Neuronal stem cell (in vitro differentiated cells): Measurements from ENCODE around the gene SLC10A7.

ENCODE experiments used
- DNase-seq: peaks from one replicate; pipeline ENCODE4 v3.0.0-alpha.2; 2013; ENCODE audit warnings: low spot score
- H2AFZ ChIP-seq: one replicate; pipeline ENCODE4 v1.6.1; 2013; ENCODE audit warnings: mild to moderate bottlenecking, low read length, inconsistent platforms
- H2AK5ac ChIP-seq: 2 replicates; pipeline ENCODE4 v1.6.1; 2013; ENCODE audit warnings: low read depth, mild to moderate bottlenecking, inconsistent platforms, low read length, moderate library complexity, mixed read lengths
- H2BK120ac ChIP-seq: 2 replicates; pipeline ENCODE4 v1.6.1; 2013; ENCODE audit warnings: low read depth, mild to moderate bottlenecking, inconsistent platforms, low read length, moderate library complexity, mixed read lengths
- H2BK12ac ChIP-seq: one replicate; pipeline ENCODE4 v1.6.1; 2013; ENCODE audit warnings: low read length, inconsistent platforms
- H2BK15ac ChIP-seq: 2 replicates; pipeline ENCODE4 v1.6.1; 2013; ENCODE audit warnings: mild to moderate bottlenecking, low read length, inconsistent platforms, mixed read lengths
- H2BK5ac ChIP-seq: one replicate; pipeline ENCODE4 v1.6.1; 2013; ENCODE audit warnings: inconsistent platforms, mild to moderate bottlenecking, low read length, moderate library complexity
- H3K14ac ChIP-seq: one replicate; pipeline ENCODE4 v1.6.1; 2013; ENCODE audit warnings: low read length, inconsistent platforms
- H3K18ac ChIP-seq: 2 replicates; pipeline ENCODE4 v1.6.1; 2013; ENCODE audit warnings: low read length, inconsistent platforms
- H3K23ac ChIP-seq: 2 replicates; pipeline ENCODE4 v1.6.1; 2013; ENCODE audit warnings: low read depth, mild to moderate bottlenecking, mixed read lengths, low read length, inconsistent platforms; ENCODE audit not compliant: poor library complexity
- H3K27ac ChIP-seq: replicated peaks from 3 replicates; pipeline ENCODE4 v1.5.1; 2013; ENCODE audit warnings: low read length, inconsistent platforms
- H3K27me3 ChIP-seq, 3 experiments: 2 replicates each; pipeline ENCODE4 v1.6.1; 2013; ENCODE audit warnings: low read length in 3 of 3, mild to moderate bottlenecking in 2 of 3, inconsistent platforms in 1 of 3, low read depth in 1 of 3, mixed read lengths in 1 of 3, moderate library complexity in 1 of 3; ENCODE audit not compliant: control insufficient read depth in 3 of 3, insufficient read depth in 3 of 3
- H3K36me3 ChIP-seq, 2 donors: replicated peaks in 1 of 2; 2 replicates each; pipeline ENCODE4 v1.6.1; 2013; ENCODE audit warnings: low read length in 2 of 2; ENCODE audit not compliant: control insufficient read depth in 2 of 2, insufficient read depth in 2 of 2
- H3K4ac ChIP-seq: 2 replicates; pipeline ENCODE4 v1.6.1; 2013; ENCODE audit warnings: inconsistent platforms, mild to moderate bottlenecking, low read length, moderate library complexity
- H3K4me1 ChIP-seq, 2 donors: 1 replicate in 1 of 2; 2 replicates in 1 of 2; pipeline ENCODE4 v1.6.1; 2013; ENCODE audit warnings: low read length in 2 of 2, low read depth in 1 of 2; ENCODE audit not compliant: control insufficient read depth in 2 of 2, insufficient read depth in 1 of 2
- H3K4me2 ChIP-seq: one replicate; pipeline ENCODE4 v1.6.1; 2013; ENCODE audit warnings: mild to moderate bottlenecking, low read length, inconsistent platforms; ENCODE audit not compliant: insufficient read depth, poor library complexity, severe bottlenecking
- H3K4me3 ChIP-seq, 2 donors: 2 replicates each; pipeline ENCODE4 v1.5.1; 2013; ENCODE audit warnings: low read length in 2 of 2, mild to moderate bottlenecking in 2 of 2, inconsistent platforms in 1 of 2, moderate library complexity in 1 of 2
- H3K79me1 ChIP-seq: one replicate; pipeline ENCODE4 v1.6.1; 2013; ENCODE audit warnings: low read depth, mild to moderate bottlenecking, inconsistent platforms, low read length, moderate library complexity
- H3K9ac ChIP-seq: one replicate; pipeline ENCODE4 v1.6.1; 2013; ENCODE audit warnings: mild to moderate bottlenecking, low read depth, low read length, inconsistent platforms; ENCODE audit not compliant: poor library complexity
- H3K9me3 ChIP-seq, 2 donors: replicated peaks in 1 of 2; 2 replicates each; pipeline versions ENCODE3 to v1.6.1; 2013; ENCODE audit warnings: low read length in 2 of 2, mild to moderate bottlenecking in 2 of 2, inconsistent platforms in 1 of 2, low read depth in 1 of 2, mixed read lengths in 1 of 2, moderate library complexity in 1 of 2; ENCODE audit not compliant: control insufficient read depth in 2 of 2, insufficient read depth in 1 of 2
- H4K8ac ChIP-seq: one replicate; pipeline ENCODE4 v1.6.1; 2013; ENCODE audit warnings: low read depth, mild to moderate bottlenecking, inconsistent platforms, low read length, moderate library complexity
- H4K91ac ChIP-seq: one replicate; pipeline ENCODE4 v1.6.1; 2013; ENCODE audit warnings: low read length, low read depth, mild to moderate bottlenecking, inconsistent platforms; ENCODE audit not compliant: poor library complexity
- WGBS, 2 donors: extraction: QIAGEN DNeasy Blood & Tissue Kit; methylation state at CpG; one replicate each; pipeline ENCODE4 v1.1.7; 2013; ENCODE audit warnings: missing lambda C conversion rate in 2 of 2, mixed read lengths in 1 of 2; ENCODE audit not compliant: insufficient read length in 2 of 2, insufficient replicate concordance in 1 of 2; ENCODE audit errors: extremely low coverage in 2 of 2; 5-methylcytosine and 5-hydroxymethylcytosine counted together

Gene SLC10A7

DNA sequence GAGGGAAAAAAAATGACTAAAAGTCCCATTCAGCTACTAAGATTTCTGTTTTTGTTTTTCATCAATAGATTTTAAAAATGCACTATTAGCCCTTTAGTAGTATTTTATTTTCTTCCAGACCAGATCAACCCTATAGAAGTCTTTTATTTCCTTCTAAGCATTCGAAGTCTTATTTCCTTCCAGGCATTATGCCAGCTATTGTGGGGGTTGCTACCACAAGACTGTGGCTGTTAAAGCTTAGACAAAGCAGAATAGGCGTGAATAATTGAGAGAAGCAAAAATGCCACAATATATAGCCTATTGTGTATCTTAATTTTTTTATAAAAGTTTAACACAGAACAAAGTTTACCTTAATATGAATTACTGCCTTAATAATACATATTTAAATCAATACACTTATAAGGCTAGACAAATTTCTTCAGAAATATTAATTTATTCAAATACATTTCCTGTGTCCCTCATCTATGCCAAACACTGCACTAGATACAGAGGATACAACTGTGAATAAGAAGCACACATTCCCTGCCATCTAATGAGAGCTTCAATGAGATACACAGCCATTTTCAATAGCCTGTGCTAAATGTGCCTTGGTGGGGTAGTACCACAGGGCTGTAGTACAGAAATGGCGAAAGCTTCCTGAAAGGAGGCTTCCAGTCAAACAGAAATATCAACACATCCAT lies 33.1 kb downstream of the SLC10A7 start:
- Histone ChIP-seq H3K27ac (no peak overlapping the region), H2AFZ (no peak overlapping the region), H3K4me3 (no peak overlapping the region), H3K4ac (no peak overlapping the region), H3K4me2 (no peak overlapping the region), H3K4me1 (peaks cover 2% of the 10 kb centered on the region in 2 donors), H3K18ac (no peak overlapping the region), H2BK12ac (no peak overlapping the region), H4K91ac (no peak overlapping the region), H3K14ac (no peak overlapping the region), H4K8ac (no peak overlapping the region), H3K23ac (no peak overlapping the region), H3K79me1 (no peaks in the 10 kb centered on the region), H2BK15ac (no peak overlapping the region), H2BK120ac (no peak overlapping the region), H3K36me3 (no peaks in the 10 kb centered on the region), H3K27me3 (no peaks in the 10 kb centered on the region), H3K9ac (no peak overlapping the region), H2BK5ac (no peak overlapping the region), H2AK5ac (no peak overlapping the region), H3K9me3 (peaks cover 0 to under 1% of the 10 kb centered on the region in 2 donors)
- no CpG with 5 or more reads among the region's 3 CpGs for WGBS, 2 donors
- DNase-seq: no peak

GRCh38 chr4:146486565-146486964 lies 35.2 kb downstream of the SLC10A7 start:
- Histone ChIP-seq H2BK120ac (no peak overlapping the region), H2BK5ac (no peak overlapping the region), H3K36me3 (no peaks in the 10 kb centered on the region), H3K27me3 (no peaks in the 10 kb centered on the region), H3K4ac (no peak overlapping the region), H3K4me1 (peaks cover 2% of the 10 kb centered on the region in 2 donors), H3K14ac (no peak overlapping the region), H3K4me2 (no peak overlapping the region), H3K18ac (no peak overlapping the region), H4K91ac (no peak overlapping the region), H3K9ac (no peak overlapping the region), H3K4me3 (no peak overlapping the region), H3K79me1 (no peaks in the 10 kb centered on the region), H2AK5ac (no peak overlapping the region), H2BK15ac (no peak overlapping the region), H3K27ac (no peak overlapping the region), H4K8ac (no peak overlapping the region), H2BK12ac (no peak overlapping the region), H2AFZ (no peak overlapping the region), H3K9me3 (peaks cover 0 to 8% of the 10 kb centered on the region in 2 donors), H3K23ac (no peak overlapping the region)
- WGBS, 2 donors: no CpG with 5 or more reads among the region's 1 CpG
- no peak for DNase-seq

DNA sequence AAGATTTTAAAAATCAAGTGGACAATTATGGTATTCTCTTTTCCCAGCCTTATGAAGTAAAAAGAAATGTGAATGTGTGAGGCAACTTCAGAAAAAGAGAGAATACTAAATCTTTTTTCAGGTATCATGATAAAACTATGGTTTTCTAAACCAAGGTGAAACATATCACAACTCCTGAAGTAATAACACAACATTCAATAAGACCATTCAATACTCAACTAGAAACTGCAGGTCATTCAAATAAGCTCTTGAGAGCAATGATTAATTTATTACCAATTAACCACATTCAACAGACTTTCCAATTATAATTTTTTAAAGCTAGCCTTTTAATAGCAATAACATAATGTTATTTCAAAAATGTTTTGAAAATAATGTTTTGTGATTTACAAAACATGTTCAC lies 35.8 kb downstream of the SLC10A7 start:
- Histone ChIP-seq H3K4me3 (no peak overlapping the region), H3K79me1 (no peaks in the 10 kb centered on the region), H2AFZ (no peak overlapping the region), H2BK120ac (no peak overlapping the region), H3K9ac (no peak overlapping the region), H4K91ac (no peak overlapping the region), H3K36me3 (no peaks in the 10 kb centered on the region), H3K27ac (no peak overlapping the region), H3K4me1 (peaks cover 2% of the 10 kb centered on the region in 2 donors), H2BK12ac (no peak overlapping the region), H2BK5ac (no peak overlapping the region), H2BK15ac (no peak overlapping the region), H3K4ac (no peak overlapping the region), H3K23ac (no peak overlapping the region), H3K4me2 (no peak overlapping the region), H3K27me3 (no peaks in the 10 kb centered on the region), H3K18ac (no peak overlapping the region), H3K9me3 (peaks cover 0 to 8% of the 10 kb centered on the region in 2 donors), H2AK5ac (no peak overlapping the region), H3K14ac (no peak overlapping the region), H4K8ac (no peak overlapping the region)
- no peak for DNase-seq

DNA sequence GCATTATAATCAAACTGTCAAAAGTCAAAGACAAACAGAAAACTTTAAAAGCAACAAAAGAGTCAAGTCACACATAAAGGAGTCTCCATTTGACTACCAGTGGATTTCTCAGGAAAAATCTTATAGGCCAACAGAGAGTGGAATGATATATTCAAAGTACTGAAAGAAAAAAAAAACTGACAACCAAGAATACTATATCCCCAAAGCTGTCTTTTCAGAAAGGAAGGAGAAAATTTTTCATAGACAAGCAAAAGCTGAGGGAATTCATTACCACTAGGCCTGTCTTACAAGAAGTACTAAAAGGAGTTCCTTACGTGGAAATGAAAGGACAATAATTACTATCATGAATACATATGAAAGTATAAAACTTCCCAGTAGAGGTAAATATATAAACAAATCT lies 39.0 kb downstream of the SLC10A7 start:
- H3K4me1 ChIP-seq: no peaks in the 10 kb centered on the region
- no peak overlapping the region for H2AFZ ChIP-seq
- H3K27ac ChIP-seq: no peak overlapping the region
- no peaks in the 10 kb centered on the region for H3K79me1 ChIP-seq
- H2BK12ac ChIP-seq: no peak overlapping the region
- no peak overlapping the region for H3K9ac ChIP-seq
- H3K4ac ChIP-seq: no peak overlapping the region
- no peak overlapping the region for H4K91ac ChIP-seq
- peaks cover 0 to 8% of the 10 kb centered on the region in 2 donors for H3K9me3 ChIP-seq
- H2BK120ac ChIP-seq: no peak overlapping the region
- H2BK5ac ChIP-seq: no peak overlapping the region
- no peak overlapping the region for H2AK5ac ChIP-seq
- WGBS, 2 donors: no CpG with 5 or more reads among the region's 1 CpG
- no peak for DNase-seq
- no peak overlapping the region for H3K18ac ChIP-seq
- H3K4me2 ChIP-seq: no peak overlapping the region
- no peak overlapping the region for H3K23ac ChIP-seq
- no peaks in the 10 kb centered on the region for H3K27me3 ChIP-seq
- H3K36me3 ChIP-seq: no peaks in the 10 kb centered on the region
- H4K8ac ChIP-seq: no peak overlapping the region
- no peak overlapping the region for H3K14ac ChIP-seq
- no peak overlapping the region for H2BK15ac ChIP-seq
- H3K4me3 ChIP-seq: no peak overlapping the region
